Astrocyte of the spinal cord (primary cell): ENCODE measurements around the gene MBD1.
"Not testable (repeated sequence)": the region's sequence is repeated elsewhere in the genome, so short reads cannot be mapped to it uniquely, and the experiment has no call there.

Experiments
- DNase-seq: peaks from one replicate; pipeline ENCODE4 v3.0.0; 2011; ENCODE audit warnings: low read depth, low spot score
- H3K4me3 ChIP-seq: 2 replicates; pipeline ENCODE4 v1.5.1; 2011; ENCODE audit warnings: low read depth, mild to moderate bottlenecking, low read length, moderate library complexity
- in situ Hi-C: cut with HindIII; loops from 2 replicates; pipeline ENCODE4 v1.10.0; 2017; ENCODE audit warnings: low sequenced_read_pairs
- TF ChIP-seq, protein P1 (sequence below): IDR thresholded peaks from 2 replicates; pipeline ENCODE4 v1.5.1; 2012; ENCODE audit warnings: low read depth, mild to moderate bottlenecking, low read length, inconsistent platforms

The MBD1 gene

DNA sequence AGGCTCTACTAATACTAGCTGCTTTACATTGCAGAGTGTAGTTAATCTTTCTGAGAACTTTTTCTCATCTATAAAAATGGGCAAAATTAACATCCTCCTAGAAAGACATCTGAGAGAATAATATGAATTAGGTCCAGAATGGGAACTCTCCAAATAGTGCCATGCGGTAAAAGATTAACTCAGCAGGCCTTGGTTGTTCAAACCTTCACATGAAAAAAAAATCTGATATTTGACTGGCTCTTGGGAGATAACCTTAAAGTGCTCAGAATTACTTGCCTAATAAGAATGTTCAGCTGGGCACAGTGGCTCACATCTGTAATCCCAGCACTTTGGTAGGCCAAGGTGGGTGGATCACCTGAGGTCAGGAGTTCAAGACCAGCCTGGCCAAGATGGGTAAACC is 11.7 kb upstream of the MBD1 start:
- DNase-seq: no peak

DNA sequence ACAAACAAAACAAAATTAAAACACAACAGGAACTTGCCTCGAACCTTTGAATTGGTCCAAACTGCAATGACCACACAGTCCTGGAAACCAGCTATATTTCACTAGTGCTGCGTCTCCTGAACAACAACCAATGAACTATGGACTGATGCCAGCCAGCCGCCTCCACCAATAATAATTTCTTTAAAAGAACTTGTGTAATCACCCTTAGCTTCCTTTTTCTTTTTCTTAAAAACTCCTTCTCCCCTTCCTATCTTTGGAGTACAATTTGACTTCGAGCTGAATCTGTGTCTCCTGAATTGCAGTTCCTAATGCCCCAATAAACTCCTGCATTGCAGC is 7.8 kb upstream of the MBD1 start:
- TF ChIP-seq, protein P1, sequence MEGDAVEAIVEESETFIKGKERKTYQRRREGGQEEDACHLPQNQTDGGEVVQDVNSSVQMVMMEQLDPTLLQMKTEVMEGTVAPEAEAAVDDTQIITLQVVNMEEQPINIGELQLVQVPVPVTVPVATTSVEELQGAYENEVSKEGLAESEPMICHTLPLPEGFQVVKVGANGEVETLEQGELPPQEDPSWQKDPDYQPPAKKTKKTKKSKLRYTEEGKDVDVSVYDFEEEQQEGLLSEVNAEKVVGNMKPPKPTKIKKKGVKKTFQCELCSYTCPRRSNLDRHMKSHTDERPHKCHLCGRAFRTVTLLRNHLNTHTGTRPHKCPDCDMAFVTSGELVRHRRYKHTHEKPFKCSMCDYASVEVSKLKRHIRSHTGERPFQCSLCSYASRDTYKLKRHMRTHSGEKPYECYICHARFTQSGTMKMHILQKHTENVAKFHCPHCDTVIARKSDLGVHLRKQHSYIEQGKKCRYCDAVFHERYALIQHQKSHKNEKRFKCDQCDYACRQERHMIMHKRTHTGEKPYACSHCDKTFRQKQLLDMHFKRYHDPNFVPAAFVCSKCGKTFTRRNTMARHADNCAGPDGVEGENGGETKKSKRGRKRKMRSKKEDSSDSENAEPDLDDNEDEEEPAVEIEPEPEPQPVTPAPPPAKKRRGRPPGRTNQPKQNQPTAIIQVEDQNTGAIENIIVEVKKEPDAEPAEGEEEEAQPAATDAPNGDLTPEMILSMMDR: no peak
- no peak for DNase-seq
- in situ Hi-C loops: no loop called here
- no peak overlapping the region for H3K4me3 ChIP-seq

More for the DNA sequence above, 11.7 kb upstream of the MBD1 start:
- no peak overlapping the region for H3K4me3 ChIP-seq
- in situ Hi-C loops: no loop called here
- TF ChIP-seq, protein P1: no peak

DNA sequence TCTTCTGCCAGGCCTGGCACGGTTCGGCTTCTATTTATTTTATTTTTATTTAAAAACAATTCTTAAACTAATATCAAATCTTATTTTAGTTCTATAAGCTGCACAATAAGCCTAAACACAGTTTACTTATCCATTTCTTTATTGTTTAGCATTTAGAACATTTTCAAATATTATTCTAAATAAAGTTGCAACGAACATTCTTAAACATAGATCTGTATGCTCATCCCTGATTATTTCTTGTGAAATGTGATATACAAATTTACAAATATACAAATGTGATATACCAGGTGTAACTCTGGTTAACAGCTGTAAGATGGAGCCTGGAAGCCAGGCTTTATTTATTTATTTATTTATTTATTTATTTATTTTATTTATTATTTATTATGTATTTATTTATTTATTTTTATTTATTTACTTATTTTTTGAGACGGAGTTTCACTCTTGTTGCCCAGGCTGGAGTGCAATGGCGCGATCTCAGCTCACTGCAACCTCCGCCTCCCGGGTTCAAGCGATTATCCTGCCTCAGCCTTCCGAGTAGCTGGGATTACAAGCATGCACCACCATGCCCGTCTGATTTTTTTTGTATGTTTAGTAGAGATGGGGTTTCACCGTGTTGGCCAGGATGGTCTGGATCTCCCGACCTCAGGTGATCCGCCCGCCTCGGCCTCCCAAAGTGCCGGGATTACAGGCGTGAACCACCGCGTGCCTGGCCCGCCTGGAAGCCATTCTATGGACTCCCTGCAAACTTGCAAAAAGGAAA is 7.2 kb upstream of the MBD1 start:
- in situ Hi-C loops, DNase-seq: not testable (repeated sequence)
- H3K4me3 ChIP-seq: peak overlapping the region; percentile 72

DNA sequence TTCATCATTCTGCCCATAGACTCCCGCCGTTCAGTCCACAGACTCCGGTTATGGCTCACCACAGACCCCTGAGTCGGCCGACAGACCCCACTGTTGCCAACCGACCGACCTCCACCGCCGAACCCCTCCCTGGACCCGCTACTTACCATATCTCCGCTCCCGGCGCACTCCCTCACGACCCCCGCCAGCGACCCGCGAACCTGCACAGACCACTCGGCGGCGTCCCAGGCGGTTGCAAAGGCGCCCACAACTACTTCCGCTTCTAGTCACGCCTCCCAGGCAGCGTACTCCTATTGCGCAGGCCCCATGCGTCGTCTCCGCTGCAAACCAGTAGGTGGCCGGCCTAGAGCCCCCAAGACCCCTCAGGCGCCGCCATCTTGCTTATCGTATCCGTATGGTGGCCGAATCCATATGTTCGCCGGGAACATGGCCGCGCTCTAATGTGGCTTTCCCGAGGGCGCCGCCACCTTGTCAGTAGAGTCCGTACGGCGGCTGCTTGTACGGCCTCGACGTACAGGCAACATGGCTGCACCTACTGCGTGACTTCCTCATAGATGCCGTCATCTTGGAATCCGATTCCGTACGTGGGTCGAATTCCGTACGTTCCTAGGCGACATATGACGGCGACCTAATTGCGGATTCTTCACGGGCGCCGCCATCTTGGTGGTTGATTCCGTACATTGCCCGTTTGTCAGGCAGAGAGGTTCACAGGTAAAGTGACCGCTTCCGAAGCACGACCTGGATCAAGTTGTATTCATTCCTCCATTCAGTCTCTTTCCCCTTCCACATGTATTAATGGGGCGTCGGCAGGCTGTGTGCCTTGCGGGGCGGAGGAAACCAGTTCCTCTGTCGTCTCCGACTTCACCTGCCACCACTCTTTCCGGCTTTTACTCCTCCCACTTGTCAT is 6.4 kb upstream of the MBD1 start, which contains the start of gene CXXC1:
TSS of gene CXXC1 (minus strand) at position 252 of the 907 bp plus-strand sequence. CDS start at position 149, 103 bp downstream.
- TF ChIP-seq, protein P1: peak; percentile 54
- in situ Hi-C loops: no loop called here
- peak; percentile 100 for DNase-seq

DNA sequence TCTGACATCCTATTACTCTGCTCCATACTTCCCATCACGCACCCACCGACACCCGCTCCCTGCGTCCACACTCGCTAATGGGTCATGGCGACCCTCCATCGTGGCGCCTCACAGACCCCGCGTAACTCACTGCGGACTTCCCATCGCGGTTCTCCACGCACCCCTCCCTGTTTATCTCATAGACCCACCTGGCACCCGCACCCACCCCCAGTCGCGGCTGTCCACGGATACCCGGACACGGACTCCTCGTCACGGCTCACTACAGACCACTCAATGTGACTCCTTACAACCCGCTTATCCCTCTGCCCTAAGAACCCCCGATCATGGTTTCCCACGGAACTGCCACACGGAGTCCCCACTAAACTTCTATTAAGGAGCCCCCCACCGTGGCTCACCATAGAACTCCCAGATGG is 5.7 kb upstream of the MBD1 start:
- TF ChIP-seq, protein P1: no peak
- peak overlapping the region; percentile 72 for H3K4me3 ChIP-seq
- no peak for DNase-seq
- in situ Hi-C loops: no loop called here

More for the DNA sequence above, 6.4 kb upstream of the MBD1 start, which contains the start of gene CXXC1:
- H3K4me3 ChIP-seq: peak within 1 kb of the TSS; percentile 72

DNA sequence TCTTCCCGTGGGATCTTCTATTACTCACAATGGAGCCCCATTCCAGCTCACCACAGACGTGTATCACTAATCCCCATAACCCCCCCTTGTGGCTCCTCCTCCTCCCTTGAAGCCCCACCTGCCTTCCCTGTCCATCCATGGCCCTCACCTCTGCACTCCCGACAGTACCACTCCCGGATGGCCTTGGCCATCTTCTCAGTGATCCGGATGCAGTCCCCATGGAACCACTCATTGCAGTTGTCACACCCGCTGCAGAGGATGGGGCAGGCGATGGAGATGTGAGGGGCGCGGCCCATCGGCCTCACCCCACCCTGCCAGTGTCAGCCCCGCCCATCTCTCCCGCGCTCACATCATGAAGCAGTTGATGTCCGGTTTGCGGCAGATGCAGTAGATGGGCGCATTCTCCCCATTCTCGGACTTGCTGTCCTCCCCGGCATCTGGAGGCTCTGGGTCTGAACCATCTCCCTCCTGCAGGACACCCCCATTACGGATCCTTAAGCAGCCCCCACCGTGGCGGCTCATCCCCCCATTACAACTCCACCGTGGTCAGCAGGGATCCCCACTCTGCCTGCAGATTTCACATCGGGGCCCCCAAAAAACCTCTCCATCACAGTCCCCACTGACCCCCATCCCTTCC is 5.2 kb upstream of the MBD1 start:
- DNase-seq: peak; percentile 24
- TF ChIP-seq, protein P1: no peak
- in situ Hi-C loops: no loop called here
- H3K4me3 ChIP-seq: peak overlapping the region; percentile 72
